Kidney epithelial cell (primary cell): ENCODE results near the gene CRYBG1. TPM values are rescaled to one million over a fixed set of nuclear protein-coding genes. Genes with fewer than 3 reads are reported as not detected.

Experiments
- DNase-seq: peaks from one replicate; pipeline ENCODE4 v3.0.0-alpha.2; 2010; ENCODE audit warnings: low read depth
- H3K27me3 ChIP-seq: 2 replicates; pipeline ENCODE4 v1.6.0; 2011; ENCODE audit warnings: low read length; ENCODE audit not compliant: control insufficient read depth, insufficient read depth
- H3K36me3 ChIP-seq: 2 replicates; pipeline ENCODE4 v1.5.1; 2011; ENCODE audit warnings: low read length; ENCODE audit not compliant: control insufficient read depth, insufficient read depth
- H3K4me3 ChIP-seq: 2 replicates; pipeline ENCODE4 v1.5.1; 2011; ENCODE audit warnings: low read depth, mild to moderate bottlenecking, control low read depth, low read length
- CTCF ChIP-seq: IDR thresholded peaks from 2 replicates; pipeline ENCODE4 v1.5.1; 2011; ENCODE audit warnings: mild to moderate bottlenecking, moderate library complexity, low read length, control low read depth, inconsistent platforms; ENCODE audit not compliant: insufficient read depth, poor library complexity, severe bottlenecking
- total RNA-seq: library from RNA; depleted of rRNA; stranded (reverse); fragments of >200 nt; gene quantifications from 2 replicates; pipeline ENCODE4 v1.2.3, GENCODE V29; 2015

CRYBG1 gene
- total RNA-seq, 1 donor from 2014 or later = 4.4 TPM

GRCh38 chr6:106470811-106471210 lies 110.3 kb downstream of the CRYBG1 start:
- Histone ChIP-seq H3K4me3 (no peak overlapping the region), H3K27me3 (no peaks in the 10 kb centered on the region), H3K36me3 (no peaks in the 10 kb centered on the region)
- no peak for DNase-seq
- TF ChIP-seq CTCF = no peak

- Histone ChIP-seq H3K4me3 (no peak overlapping the region), H3K27me3 (no peaks in the 10 kb centered on the region), H3K36me3 (no peaks in the 10 kb centered on the region)
- no peak for DNase-seq
- no peak for TF ChIP-seq CTCF
Observed at GRCh38 chr6:106473812-106474211, 113.3 kb downstream of the CRYBG1 start.

- no peaks in the 10 kb centered on the region for H3K27me3 ChIP-seq
- H3K36me3 ChIP-seq = no peaks in the 10 kb centered on the region
- no peak overlapping the region for H3K4me3 ChIP-seq
- no peak for DNase-seq
- TF ChIP-seq CTCF = no peak
Observed at GRCh38 chr6:106474466-106474865, 113.9 kb downstream of the CRYBG1 start.

GRCh38 chr6:106475284-106475683 lies 114.8 kb downstream of the CRYBG1 start:
- Histone ChIP-seq H3K27me3 (no peaks in the 10 kb centered on the region), H3K36me3 (no peaks in the 10 kb centered on the region), H3K4me3 (no peak overlapping the region)
- TF ChIP-seq CTCF = no peak
- DNase-seq = no peak

GRCh38 chr6:106476331-106477105 lies 116.0 kb downstream of the CRYBG1 start:
- Histone ChIP-seq H3K27me3 (no peaks in the 10 kb centered on the region), H3K4me3 (no peak overlapping the region), H3K36me3 (no peaks in the 10 kb centered on the region)
- no peak for DNase-seq
- TF ChIP-seq CTCF = no peak

- H3K4me3 ChIP-seq = no peak overlapping the region
- no peaks in the 10 kb centered on the region for H3K36me3 ChIP-seq
- DNase-seq = no peak
- H3K27me3 ChIP-seq = no peaks in the 10 kb centered on the region
- TF ChIP-seq CTCF = no peak
Observed at GRCh38 chr6:106477146-106477545, 116.6 kb downstream of the CRYBG1 start.
